Sigmoid colon (tissue), 4 donors: ENCODE data around the gene SUPT5H.

Experiments
- EP300 ChIP-seq, 4 donors: sonication (generic); formaldehyde crosslinking; IDR thresholded peaks; one replicate each; pipeline ENCODE4 v1.6.1; 2017; ENCODE audit warnings: antibody characterized with exemption in 4 of 4
- POLR2A ChIP-seq, 2 donors: fragments of 450-650 bp; IDR thresholded peaks; one replicate each; pipeline ENCODE4 v1.6.1; 2016; ENCODE audit warnings: antibody characterized with exemption in 2 of 2, mild to moderate bottlenecking in 2 of 2, moderate library complexity in 2 of 2
- POLR2AphosphoS5 ChIP-seq, 4 donors: sonication (generic); formaldehyde crosslinking; IDR thresholded peaks; one replicate each; pipeline ENCODE4 v1.6.1; 2017; ENCODE audit warnings: antibody characterized with exemption in 4 of 4
- TF ChIP-seq, protein P1 (sequence below), 4 experiments: fragments of 450-650 bp in 3 of 4; fragments of 200-600 bp in 1 of 4; IDR thresholded peaks; one replicate each; pipeline ENCODE4 v1.5.1; 2016 to 2019; ENCODE audit warnings: antibody characterized with exemption in 4 of 4, mild to moderate bottlenecking in 3 of 4, moderate library complexity in 2 of 4

DNA sequence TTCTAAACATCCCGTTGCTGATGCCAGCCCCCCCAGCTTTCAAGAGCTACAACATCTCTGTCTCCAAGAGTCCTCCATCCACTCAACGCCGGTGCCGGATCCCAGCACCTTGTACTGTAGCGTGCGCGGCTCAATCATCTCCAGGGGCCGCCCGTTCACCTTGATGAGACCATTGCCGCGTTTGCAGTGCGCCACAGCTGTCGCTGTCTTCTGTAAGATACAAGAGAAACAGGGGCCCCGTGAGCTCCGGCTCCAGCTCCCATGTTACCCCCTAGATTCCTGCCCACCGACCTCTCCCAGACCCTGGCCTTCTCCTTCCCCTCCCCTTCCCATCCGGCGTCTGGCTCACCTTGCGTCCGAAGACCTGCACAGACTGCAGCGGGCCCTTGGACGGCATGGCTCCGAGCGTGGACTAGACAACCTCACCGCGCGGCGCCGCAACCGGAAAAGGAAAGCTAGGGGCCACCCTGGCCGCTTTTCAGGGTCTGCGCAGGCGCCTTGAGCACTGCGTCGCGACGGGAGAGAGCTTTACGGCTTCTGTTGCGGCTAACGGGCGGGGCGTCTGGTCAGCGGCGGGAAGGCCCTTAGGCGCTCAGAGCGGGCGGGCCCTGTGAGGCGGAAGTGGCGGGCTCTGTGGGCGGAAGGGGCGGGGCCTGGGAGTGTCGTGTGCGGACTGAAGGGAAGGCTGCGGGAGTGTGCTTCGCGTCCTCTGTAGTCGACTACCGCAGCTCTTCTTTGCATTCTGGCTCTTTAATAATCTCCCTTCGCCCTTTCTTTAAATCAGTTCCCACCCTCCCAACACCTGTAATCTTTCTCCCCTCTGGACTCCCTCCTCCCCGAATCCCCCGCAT lies 9.7 kb upstream of the SUPT5H start, which contains the start of gene RPS16:
- peak in 1 of 4 donors; percentile 63 for TF ChIP-seq EP300 (IDR thresholded peaks at IDR 0.05)
- TF ChIP-seq, protein P1, sequence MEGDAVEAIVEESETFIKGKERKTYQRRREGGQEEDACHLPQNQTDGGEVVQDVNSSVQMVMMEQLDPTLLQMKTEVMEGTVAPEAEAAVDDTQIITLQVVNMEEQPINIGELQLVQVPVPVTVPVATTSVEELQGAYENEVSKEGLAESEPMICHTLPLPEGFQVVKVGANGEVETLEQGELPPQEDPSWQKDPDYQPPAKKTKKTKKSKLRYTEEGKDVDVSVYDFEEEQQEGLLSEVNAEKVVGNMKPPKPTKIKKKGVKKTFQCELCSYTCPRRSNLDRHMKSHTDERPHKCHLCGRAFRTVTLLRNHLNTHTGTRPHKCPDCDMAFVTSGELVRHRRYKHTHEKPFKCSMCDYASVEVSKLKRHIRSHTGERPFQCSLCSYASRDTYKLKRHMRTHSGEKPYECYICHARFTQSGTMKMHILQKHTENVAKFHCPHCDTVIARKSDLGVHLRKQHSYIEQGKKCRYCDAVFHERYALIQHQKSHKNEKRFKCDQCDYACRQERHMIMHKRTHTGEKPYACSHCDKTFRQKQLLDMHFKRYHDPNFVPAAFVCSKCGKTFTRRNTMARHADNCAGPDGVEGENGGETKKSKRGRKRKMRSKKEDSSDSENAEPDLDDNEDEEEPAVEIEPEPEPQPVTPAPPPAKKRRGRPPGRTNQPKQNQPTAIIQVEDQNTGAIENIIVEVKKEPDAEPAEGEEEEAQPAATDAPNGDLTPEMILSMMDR (IDR thresholded peaks at IDR 0.05): no peak
- TF ChIP-seq POLR2AphosphoS5 (IDR thresholded peaks at IDR 0.05): peak; percentile 99 to 100 (median 100)
- peak; percentile 94 to 98 for TF ChIP-seq POLR2A (IDR thresholded peaks at IDR 0.05)
